HG02884 (cell line): ENCODE results near the gene NEB.
"Not testable (repeated sequence)": the region's sequence is repeated elsewhere in the genome, so short reads cannot be mapped to it uniquely, and the experiment has no call there.

Source experiments
- ATAC-seq: cut with Tn5 transposase; IDR thresholded peaks from one replicate; pipeline ENCODE4 v1.9.1; 2021; ENCODE audit warnings: mild to moderate bottlenecking, moderate library complexity; ENCODE audit not compliant: unreplicated experiment

Gene NEB

GRCh38 chr2:151654891-151655290 is 79.4 kb downstream of the NEB start:
- no peak for ATAC-seq

DNA sequence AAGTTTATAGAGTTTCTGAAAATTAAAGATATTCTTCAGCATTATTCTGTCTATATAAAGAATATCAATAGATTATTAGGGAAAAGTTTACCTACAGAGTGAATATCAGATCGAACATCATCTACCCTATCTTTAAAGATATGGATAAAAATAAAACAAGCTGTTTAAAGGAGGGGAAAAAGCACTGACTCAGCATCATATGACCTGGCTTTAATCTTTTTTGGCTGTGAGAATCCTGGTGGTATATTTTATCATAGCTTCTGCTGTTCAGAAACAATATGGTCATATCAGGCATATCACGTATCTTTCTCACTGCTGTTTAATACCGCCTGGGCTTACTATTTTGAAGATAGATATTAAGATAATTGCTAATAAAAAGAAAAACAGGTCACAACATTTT is 80.2 kb downstream of the NEB start:
- ATAC-seq: no peak

GRCh38 chr2:151651274-151651673 is 83.0 kb downstream of the NEB start:
- no peak for ATAC-seq

DNA sequence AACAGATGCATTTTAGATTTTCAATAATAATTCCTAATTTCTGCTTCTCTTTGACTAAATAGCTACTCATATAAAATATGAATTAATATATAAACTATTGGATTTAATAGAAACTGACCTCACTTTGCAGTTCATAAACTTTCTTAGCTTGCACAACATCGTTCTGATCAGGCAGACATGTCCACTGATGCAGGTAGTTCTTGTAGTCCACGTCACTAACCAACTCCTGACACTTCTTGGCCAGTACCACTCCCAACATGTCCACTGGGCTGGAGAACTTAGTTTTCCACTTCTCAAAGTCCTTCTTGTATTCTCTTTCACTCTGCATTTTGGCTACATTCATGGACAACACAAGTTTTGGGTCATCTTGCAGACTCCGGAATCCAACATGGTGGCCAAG is 83.8 kb downstream of the NEB start:
- no peak for ATAC-seq

GRCh38 chr2:151649966-151650365 is 84.3 kb downstream of the NEB start:
- ATAC-seq: no peak

GRCh38 chr2:151649400-151649799 is 84.9 kb downstream of the NEB start:
- no peak for ATAC-seq

- ATAC-seq: not testable (repeated sequence)
These were observed 87.8 kb downstream of the NEB start for GRCh38 chr2:151646512-151646911.

DNA sequence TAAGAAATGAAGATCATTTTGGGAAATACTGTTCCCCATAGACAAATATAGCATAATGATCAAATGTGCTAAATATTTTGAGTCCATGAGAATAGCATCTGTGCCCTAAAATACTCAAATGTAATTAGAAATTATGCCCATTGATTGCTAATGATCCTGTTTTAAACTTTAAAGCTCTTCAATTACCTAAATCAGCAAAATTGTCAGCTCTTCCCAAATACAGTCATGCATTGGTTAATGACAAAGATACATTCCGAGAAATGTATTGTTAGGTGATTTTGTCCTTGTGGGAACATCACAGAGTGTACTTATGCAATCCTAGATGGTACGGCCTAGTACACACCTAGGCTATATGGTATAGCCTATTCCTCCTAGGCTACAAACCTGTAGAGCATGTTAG is 89.7 kb downstream of the NEB start:
- no peak for ATAC-seq

- ATAC-seq: not testable (repeated sequence)
These were observed 92.4 kb downstream of the NEB start for GRCh38 chr2:151641895-151642294.

- ATAC-seq: no peak
These were observed 94.2 kb downstream of the NEB start for GRCh38 chr2:151640087-151640486.

- no peak for ATAC-seq
These were observed 95.3 kb downstream of the NEB start for GRCh38 chr2:151638990-151639389.

DNA sequence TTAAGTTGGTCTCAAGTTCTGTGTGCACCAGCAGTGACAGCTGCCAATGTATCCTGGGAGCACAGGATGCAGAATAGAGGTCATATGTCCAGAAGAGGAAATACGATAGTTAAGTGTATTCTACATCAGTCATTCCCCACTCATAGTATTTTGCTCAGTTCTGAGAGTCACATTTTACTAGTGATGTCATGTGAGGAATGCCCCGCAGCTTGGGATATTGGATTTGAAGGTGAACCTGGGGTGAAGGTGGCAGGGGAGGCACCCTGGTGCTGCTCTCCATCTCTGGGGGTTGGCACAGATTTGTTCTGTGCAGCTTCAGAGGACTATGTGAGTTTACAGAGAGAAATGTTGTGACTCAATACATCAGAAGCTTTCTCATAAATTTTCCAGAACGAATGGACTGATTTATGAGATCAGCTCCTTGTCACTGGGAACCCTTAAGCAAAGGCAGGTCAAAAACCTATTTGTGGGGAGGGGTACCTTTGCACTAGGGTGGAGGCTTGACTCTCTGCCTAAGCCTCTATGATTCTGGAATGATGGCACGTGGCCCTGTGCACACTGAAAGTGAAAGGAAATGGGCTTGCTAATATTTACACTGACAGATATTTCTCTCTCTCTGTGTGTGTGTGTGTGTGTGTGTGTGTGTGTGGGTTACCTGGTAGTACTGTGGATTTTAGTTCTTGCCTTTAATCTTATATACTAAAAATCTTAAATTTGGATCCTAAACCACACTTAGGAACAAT is 95.9 kb downstream of the NEB start:
- peak; percentile 68 for ATAC-seq

DNA sequence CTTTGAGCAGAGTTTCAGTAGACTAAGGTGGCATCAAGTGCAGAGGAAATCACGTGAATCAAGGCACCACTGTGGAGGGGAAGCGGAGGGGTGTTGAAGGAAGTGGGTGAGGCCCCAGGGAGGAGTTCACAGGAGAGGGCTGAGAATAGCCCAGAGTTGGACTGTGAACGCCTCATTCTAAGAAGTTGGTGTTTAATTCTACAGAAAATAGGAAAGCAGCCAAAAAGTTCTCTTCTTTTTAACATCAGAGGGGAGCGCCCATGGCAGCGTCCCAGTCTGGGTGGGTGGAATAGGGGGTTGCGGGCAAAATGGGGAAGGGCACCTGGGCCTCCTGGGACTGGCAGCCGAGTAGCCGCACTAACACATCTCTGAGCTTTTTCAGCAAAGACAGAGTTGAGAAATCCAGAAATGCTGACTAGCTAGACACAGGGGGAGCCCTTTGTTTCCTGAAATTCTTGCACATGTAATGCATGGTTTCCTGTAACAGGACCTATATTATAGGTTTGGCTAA is 97.0 kb downstream of the NEB start:
- peak; percentile 39 for ATAC-seq

- no peak for ATAC-seq
These were observed 99.4 kb downstream of the NEB start for GRCh38 chr2:151634736-151635467.

DNA sequence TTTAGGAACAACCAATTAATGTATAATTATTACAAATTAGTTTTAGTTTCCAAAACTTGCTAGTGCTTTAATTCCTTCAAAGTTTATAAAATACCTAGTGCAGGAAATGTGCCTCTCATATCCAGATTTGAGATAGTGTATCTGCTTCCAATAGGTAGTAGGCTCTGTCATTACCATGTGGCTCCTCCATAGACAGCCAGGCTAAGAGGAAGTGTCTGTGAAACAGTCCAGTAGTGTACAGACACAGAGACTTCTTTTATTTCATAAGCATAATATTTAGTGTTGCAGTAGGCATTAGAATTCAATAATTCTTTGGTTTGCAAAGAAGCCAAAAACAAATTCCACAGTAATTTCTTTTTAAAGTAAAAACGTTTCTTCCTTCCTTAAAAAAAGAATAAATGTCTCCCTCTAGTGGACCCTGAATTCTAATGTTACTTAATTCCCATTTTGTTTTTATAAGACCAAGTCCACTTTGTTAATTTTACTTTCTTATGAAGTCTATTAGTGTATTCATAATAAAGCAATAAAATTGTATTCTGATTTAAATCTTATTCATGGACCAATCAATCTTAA is 101.2 kb downstream of the NEB start:
- ATAC-seq: no peak

DNA sequence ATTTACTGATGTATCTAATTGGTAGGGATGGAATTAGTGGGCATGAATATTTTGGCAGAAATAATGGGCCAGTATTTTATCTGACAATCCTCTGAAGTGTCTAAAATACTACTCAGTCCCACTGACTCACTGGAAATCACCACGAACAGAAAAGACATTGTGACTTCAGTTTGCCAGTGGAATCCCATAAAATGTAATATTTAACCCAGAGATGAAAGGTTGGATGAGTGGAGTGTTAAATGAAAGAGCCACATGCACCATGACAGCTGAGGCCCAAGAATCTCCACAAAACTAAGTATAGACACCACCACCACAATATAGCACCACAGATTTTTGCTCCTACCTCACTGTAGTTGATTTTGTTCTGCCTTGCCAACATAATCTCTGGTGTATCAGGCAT is 103.9 kb downstream of the NEB start:
- ATAC-seq: no peak

DNA sequence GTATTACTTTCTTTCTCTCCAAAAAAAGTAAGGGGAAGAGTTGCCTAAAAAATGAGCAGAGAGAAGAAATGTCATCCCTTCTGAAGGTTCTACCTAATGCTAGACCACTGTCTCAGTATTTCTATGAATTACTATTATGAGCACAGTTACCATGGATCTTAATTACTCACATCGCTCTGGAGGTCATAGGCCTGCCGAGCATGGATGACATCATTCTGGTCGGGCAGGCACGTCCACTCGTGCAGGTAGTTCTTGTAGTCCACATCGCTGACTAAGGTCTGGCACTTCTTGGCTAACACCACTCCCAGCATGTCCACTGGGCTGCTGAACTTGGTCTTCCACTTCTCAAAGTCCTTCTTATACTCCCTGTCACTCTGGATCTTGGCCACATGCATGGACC is 106.9 kb downstream of the NEB start:
- ATAC-seq: no peak

DNA sequence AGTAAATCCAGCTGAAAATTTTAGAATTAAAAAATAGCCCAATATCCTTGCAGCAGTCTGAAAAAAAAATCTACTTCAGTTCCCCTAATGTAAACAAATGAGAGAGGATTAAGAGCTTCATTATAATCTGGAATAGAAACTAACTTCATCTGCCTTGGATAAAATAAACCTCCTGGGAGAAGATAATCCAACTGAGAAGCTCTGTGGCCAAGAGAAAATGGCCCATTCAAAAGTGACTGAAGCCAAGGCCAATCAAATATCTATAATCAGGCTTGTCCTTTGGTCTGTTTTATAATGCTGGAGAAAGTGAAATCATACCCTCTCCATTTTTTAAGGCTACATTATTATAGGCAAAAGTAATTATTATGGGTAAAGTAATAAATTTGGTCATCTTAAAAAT is 110.0 kb downstream of the NEB start:
- no peak for ATAC-seq

DNA sequence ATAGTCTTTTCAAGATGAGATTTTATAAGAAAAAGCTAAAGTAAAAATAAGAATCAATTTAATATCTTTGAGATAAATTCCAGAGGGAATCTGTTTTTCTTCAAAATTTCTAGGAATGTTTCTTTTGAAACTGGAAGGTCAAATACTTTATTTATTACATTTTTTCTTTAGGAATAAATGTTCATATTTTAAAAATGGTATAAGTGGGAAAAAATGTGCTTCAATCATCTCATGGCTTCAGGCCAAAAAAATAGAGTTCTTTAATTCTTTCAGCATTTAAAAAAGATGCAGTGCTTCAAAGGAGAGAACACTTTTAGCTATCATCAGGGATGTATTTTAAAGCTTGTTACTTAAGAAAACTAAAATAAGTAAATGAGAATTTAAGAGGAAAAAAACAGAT is 110.6 kb downstream of the NEB start:
- ATAC-seq: no peak

GRCh38 chr2:151620761-151621160 is 113.5 kb downstream of the NEB start:
- no peak for ATAC-seq

- ATAC-seq: no peak
These were observed 114.8 kb downstream of the NEB start for GRCh38 chr2:151619337-151619989.
